Stomach (tissue), 19 donors: Measurements from ENCODE around the gene LGALS1. TPM values are rescaled to one million over a fixed set of nuclear protein-coding genes. Genes with fewer than 3 reads are reported as not detected.
A peak's percentile ranks its signal among the peaks of the same experiment; 100 is the strongest.

Source experiments
- DNase-seq, 2 donors: peaks; one replicate each; pipeline versions ENCODE4 v3.0.0 to v3.0.0-alpha.2; 2013 to 2019
- H3K27ac ChIP-seq, 5 donors: fragments of 200-600 bp in 4 of 5; sonication (generic) in 4 of 5; one replicate each; pipeline ENCODE4 v1.5.1; 2013 to 2019; ENCODE audit warnings: mild to moderate bottlenecking in 1 of 5, moderate library complexity in 1 of 5
- H3K27me3 ChIP-seq, 3 donors: fragments of 200-600 bp; sonication (generic); one replicate each; pipeline ENCODE4 v1.5.1; 2017 to 2019; ENCODE audit warnings: mixed run types in 1 of 3
- H3K36me3 ChIP-seq, 4 donors: fragments of 200-600 bp; sonication (generic); 1 replicate in 3 of 4; 2 replicates in 1 of 4; pipeline ENCODE4 v1.5.1; 2016 to 2019
- H3K4me1 ChIP-seq, 4 donors: fragments of 200-600 bp; sonication (generic); one replicate each; pipeline ENCODE4 v1.5.1; 2016 to 2019
- H3K4me3 ChIP-seq, 4 donors: fragments of 200-600 bp; sonication (generic) in 3 of 4; one replicate each; pipeline ENCODE4 v1.5.1; 2016 to 2019; ENCODE audit warnings: mild to moderate bottlenecking in 1 of 4
- H3K9me3 ChIP-seq, 4 donors: fragments of 200-600 bp; sonication (generic); one replicate each; pipeline ENCODE4 v1.5.1; 2016 to 2019
- EP300 ChIP-seq: sonication (generic); formaldehyde crosslinking; IDR thresholded peaks from one replicate; pipeline ENCODE4 v1.6.1; 2017; ENCODE audit warnings: antibody characterized with exemption
- POLR2A ChIP-seq, 4 donors: fragments of 450-650 bp; IDR thresholded peaks; one replicate each; pipeline ENCODE4 v1.6.1; 2016; ENCODE audit warnings: antibody characterized with exemption in 4 of 4, control low read depth in 2 of 4, mild to moderate bottlenecking in 1 of 4, moderate library complexity in 1 of 4
- POLR2AphosphoS5 ChIP-seq, 3 donors: sonication (generic); formaldehyde crosslinking; IDR thresholded peaks; one replicate each; pipeline ENCODE4 v1.6.1; 2016; ENCODE audit warnings: antibody characterized with exemption in 3 of 3
- WGBS, 5 donors: extraction: QIAGEN DNeasy Blood & Tissue Kit in 3 of 5; methylation state at CpG; one replicate each; pipeline versions ENCODE4 v1.1.5 to v1.1.7; 2013 to 2018; 5-methylcytosine and 5-hydroxymethylcytosine counted together
- intact Hi-C: fragments of 100-400 bp; cut with DNase I; formaldehyde crosslinking; loops from one replicate; pipeline ENCODE4 v1.15.1; 2023; ENCODE audit warnings: low total_unique reads
- long read RNA-seq, 10 donors: transcript quantifications; one replicate each; lab custom pipeline, GENCODE V29; 2026
- polyA plus RNA-seq, 3 donors: library from polyadenylated mRNA; stranded (reverse); fragments of 200-250 nt; gene quantifications; one replicate each; pipeline ENCODE4 v1.2.3, GENCODE V29; 2013
- total RNA-seq, 5 donors: library from RNA; depleted of rRNA; stranded (reverse); fragments of >200 nt; gene quantifications; one replicate each; pipeline versions ENCODE4 v1.1.0 to v1.2.3, GENCODE V29; 2014 to 2016
- TF ChIP-seq, protein P1 (sequence below), 7 experiments: fragments of 450-650 bp in 4 of 7; fragments of 200-600 bp in 3 of 7; sonication (generic) in 3 of 7; IDR thresholded peaks; one replicate each; pipeline ENCODE4 v1.5.1; 2016 to 2019; ENCODE audit warnings: antibody characterized with exemption in 7 of 7, control low read depth in 2 of 7, mild to moderate bottlenecking in 1 of 7
- donor health status: healthy with polysubstance abuse.
- donor health status: Bipolar disorder and iron deficiency.
- donor health status: healthy.

Gene LGALS1
- total RNA-seq (100 to 1,000 TPM; 235 to 490 (median 312) TPM), polyA plus RNA-seq (1,000 to 10,000 TPM in 1 of 3 donors, 100 to 1,000 TPM in 2; 596 to 1,435 (median 703) TPM)
- long read RNA-seq, donor 1, transcript LGALS1-201 (4 exons, 560 nt) = major isoform, 198 of 238 reads
- long read RNA-seq, donor 1, partial matches to known transcripts = 30 of 238 reads
- long read RNA-seq, donor 1, other reads (novel, unspliced or antisense) = 9 of 238 reads
- long read RNA-seq, donor 2, transcript LGALS1-201 (4 exons, 560 nt) = major isoform, 233 of 307 reads
- long read RNA-seq, donor 2, partial matches to known transcripts = 58 of 307 reads
- long read RNA-seq, donor 2, other reads (novel, unspliced or antisense) = 15 of 307 reads
- long read RNA-seq, donor 3, transcript LGALS1-201 (4 exons, 560 nt) = major isoform, 222 of 294 reads
- long read RNA-seq, donor 3, partial matches to known transcripts = 52 of 294 reads
- long read RNA-seq, donor 3, other reads (novel, unspliced or antisense) = 18 of 294 reads
- long read RNA-seq, donor 4, transcript LGALS1-201 (4 exons, 560 nt) = major isoform, 53 of 58 reads
- long read RNA-seq, donor 4, partial matches to known transcripts = 5 of 58 reads
- long read RNA-seq, donor 4, other reads (novel, unspliced or antisense) = 0 of 58 reads
- long read RNA-seq, donor 5, transcript LGALS1-201 (4 exons, 560 nt) = major isoform, 413 of 512 reads
- long read RNA-seq, donor 5, partial matches to known transcripts = 69 of 512 reads
- long read RNA-seq, donor 5, other reads (novel, unspliced or antisense) = 27 of 512 reads
- long read RNA-seq, donor 6, transcript LGALS1-201 (4 exons, 560 nt) = major isoform, 591 of 775 reads
- long read RNA-seq, donor 6, partial matches to known transcripts = 153 of 775 reads
- long read RNA-seq, donor 6, other reads (novel, unspliced or antisense) = 27 of 775 reads
- long read RNA-seq, donor 7, transcript LGALS1-201 (4 exons, 560 nt) = major isoform, 691 of 879 reads
- long read RNA-seq, donor 7, transcript LGALS1-204 (2 exons, 303 nt) = minor isoform, 5 of 879 reads
- long read RNA-seq, donor 7, partial matches to known transcripts = 135 of 879 reads
- long read RNA-seq, donor 7, other reads (novel, unspliced or antisense) = 46 of 879 reads
- long read RNA-seq, donor 8, transcript LGALS1-201 (4 exons, 560 nt) = major isoform, 330 of 430 reads
- long read RNA-seq, donor 8, partial matches to known transcripts = 83 of 430 reads
- long read RNA-seq, donor 8, other reads (novel, unspliced or antisense) = 16 of 430 reads
- long read RNA-seq, donor 9, transcript LGALS1-201 (4 exons, 560 nt) = major isoform, 408 of 550 reads
- long read RNA-seq, donor 9, partial matches to known transcripts = 129 of 550 reads
- long read RNA-seq, donor 9, other reads (novel, unspliced or antisense) = 8 of 550 reads
- long read RNA-seq, donor 10, transcript LGALS1-201 (4 exons, 560 nt) = major isoform, 150 of 185 reads
- long read RNA-seq, donor 10, partial matches to known transcripts = 27 of 185 reads
- long read RNA-seq, donor 10, other reads (novel, unspliced or antisense) = 5 of 185 reads

GRCh38 chr22:37674951-37675929, at the start of gene LGALS1:
TSS of gene LGALS1 (plus strand) at chr22:37675636. CDS start at chr22:37675703, 67 bp downstream.
- TF ChIP-seq, protein P1, sequence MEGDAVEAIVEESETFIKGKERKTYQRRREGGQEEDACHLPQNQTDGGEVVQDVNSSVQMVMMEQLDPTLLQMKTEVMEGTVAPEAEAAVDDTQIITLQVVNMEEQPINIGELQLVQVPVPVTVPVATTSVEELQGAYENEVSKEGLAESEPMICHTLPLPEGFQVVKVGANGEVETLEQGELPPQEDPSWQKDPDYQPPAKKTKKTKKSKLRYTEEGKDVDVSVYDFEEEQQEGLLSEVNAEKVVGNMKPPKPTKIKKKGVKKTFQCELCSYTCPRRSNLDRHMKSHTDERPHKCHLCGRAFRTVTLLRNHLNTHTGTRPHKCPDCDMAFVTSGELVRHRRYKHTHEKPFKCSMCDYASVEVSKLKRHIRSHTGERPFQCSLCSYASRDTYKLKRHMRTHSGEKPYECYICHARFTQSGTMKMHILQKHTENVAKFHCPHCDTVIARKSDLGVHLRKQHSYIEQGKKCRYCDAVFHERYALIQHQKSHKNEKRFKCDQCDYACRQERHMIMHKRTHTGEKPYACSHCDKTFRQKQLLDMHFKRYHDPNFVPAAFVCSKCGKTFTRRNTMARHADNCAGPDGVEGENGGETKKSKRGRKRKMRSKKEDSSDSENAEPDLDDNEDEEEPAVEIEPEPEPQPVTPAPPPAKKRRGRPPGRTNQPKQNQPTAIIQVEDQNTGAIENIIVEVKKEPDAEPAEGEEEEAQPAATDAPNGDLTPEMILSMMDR (IDR thresholded peaks at IDR 0.05) = peak in 1 of 7 experiments; percentile 38
- TF ChIP-seq EP300 (no peak), POLR2A (IDR thresholded peaks at IDR 0.05) (no peak), POLR2AphosphoS5 (IDR thresholded peaks at IDR 0.05) (peak; percentile 54 to 88 (median 55))
- Histone ChIP-seq H3K27me3 (no peaks in the 10 kb centered on the region), H3K27ac (peak within 1 kb of the TSS; percentile 88 to 94 (median 94)), H3K36me3 (peaks cover 3 to 21% (median 10%) of the 10 kb centered on the region in 4 donors), H3K4me3 (peak within 1 kb of the TSS; percentile 52 to 60 (median 60)), H3K4me1 (peaks cover 31 to 75% (median 59%) of the 10 kb centered on the region in 4 donors), H3K9me3 (no peaks in the 10 kb centered on the region)
- 8 to 15% (median 11%) methylated on average over 19 to 34 of the region's 34 CpGs for WGBS, 5 donors
- peak; percentile 94 to 97 for DNase-seq
- intact Hi-C loops = no loop called here

DNA sequence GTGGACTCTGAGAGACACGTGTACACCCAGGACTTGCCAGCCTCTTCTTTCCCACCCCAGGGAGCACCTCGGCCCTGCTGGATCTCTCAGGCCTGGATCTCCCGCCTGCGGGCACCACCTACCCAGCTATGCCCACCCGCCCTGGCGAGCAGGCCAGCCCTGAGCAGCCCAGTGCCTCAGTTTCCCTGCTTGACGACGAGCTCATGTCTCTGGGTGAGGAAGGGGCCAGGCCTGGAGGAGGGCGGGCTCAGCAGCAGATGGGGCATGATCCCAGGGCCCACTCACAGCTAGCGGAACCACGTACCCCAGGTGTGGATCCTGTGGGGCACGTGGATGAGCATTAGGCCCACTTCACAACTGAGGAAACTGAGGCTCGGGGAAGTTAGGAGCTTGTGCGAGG, 49.7 kb upstream of the LGALS1 start:
- Histone ChIP-seq H3K4me3 (no peak overlapping the region), H3K27me3 (no peaks in the 10 kb centered on the region), H3K36me3 (peaks cover 25 to 91% (median 83%) of the 10 kb centered on the region in 4 donors), H3K9me3 (no peaks in the 10 kb centered on the region), H3K27ac (peak overlapping the region in 4 of 5 donors; percentile 63 to 84 (median 74)), H3K4me1 (peaks cover 23 to 51% (median 43%) of the 10 kb centered on the region in 4 donors)
- DNase-seq = no peak
- TF ChIP-seq POLR2A (IDR thresholded peaks at IDR 0.05) = no peak
- no peak for TF ChIP-seq POLR2AphosphoS5 (IDR thresholded peaks at IDR 0.05)
- TF ChIP-seq, protein P1 (IDR thresholded peaks at IDR 0.05) = no peak
- WGBS, 5 donors = 76 to 93% (median 82%) methylated on average over 13 to 14 of the region's 14 CpGs
- intact Hi-C loops = no loop called here

DNA sequence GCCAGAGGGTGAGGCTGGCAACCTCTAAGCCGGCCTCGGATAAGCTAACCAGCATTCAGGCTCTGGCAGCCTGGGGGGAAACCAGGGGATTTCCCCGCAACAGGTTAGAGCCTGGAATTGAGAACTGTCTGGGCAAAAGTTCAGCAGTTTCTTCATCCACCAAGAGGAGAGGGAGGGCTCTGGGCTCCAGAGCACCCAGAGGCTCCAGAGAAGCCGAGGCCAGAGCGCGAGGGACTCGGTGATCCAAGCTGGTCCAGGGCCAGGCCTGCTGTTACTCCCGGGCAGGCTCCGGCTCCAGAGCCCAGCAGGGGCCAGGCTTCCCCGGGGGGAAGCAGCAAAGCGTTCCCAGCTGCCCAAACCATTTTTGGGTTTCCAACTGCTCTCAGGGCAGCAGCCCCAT, 49.3 kb upstream of the LGALS1 start:
- peaks cover 23 to 54% (median 45%) of the 10 kb centered on the region in 4 donors for H3K4me1 ChIP-seq
- H3K36me3 ChIP-seq = peaks cover 23 to 91% (median 83%) of the 10 kb centered on the region in 4 donors
- peak in 1 of 3 donors; percentile 2 for TF ChIP-seq POLR2AphosphoS5 (IDR thresholded peaks at IDR 0.05)
- TF ChIP-seq EP300 = no peak
- H3K9me3 ChIP-seq = no peaks in the 10 kb centered on the region
- no peaks in the 10 kb centered on the region for H3K27me3 ChIP-seq
- 51 to 88% (median 61%) methylated on average over 11 of the region's 11 CpGs for WGBS, 5 donors
- peak in 1 of 2 donors; percentile 51 for DNase-seq
- H3K27ac ChIP-seq = peak overlapping the region in 4 of 5 donors; percentile 63 to 84 (median 74)
- intact Hi-C loops = no loop called here
- H3K4me3 ChIP-seq = no peak overlapping the region
